HG03342 (cell line): ENCODE data around the gene SEC61A1.

ENCODE experiments used
- ATAC-seq: cut with Tn5 transposase; IDR thresholded peaks from one replicate; pipeline ENCODE4 v1.9.1; 2021; ENCODE audit warnings: mild to moderate bottlenecking, moderate library complexity; ENCODE audit not compliant: unreplicated experiment

Gene SEC61A1

DNA sequence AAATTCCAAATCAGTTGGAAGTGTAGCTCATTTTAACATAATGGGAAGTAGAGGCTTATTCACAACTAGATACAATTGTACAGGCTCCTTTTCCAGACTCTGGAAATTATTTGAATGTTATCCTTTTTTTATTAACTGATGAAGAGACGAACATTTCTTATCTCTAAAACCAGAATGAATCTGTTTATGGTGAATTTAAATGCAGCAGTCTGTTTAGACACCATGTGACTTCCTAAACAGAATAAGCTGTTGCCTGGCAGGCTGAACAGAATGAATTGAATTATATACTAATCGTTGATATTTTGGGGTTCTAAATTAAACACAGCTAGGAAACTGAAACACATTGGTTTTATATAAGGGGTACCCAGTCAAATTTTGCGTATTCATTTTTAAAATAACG lies 4.0 kb downstream of the SEC61A1 start:
- no peak for ATAC-seq

DNA sequence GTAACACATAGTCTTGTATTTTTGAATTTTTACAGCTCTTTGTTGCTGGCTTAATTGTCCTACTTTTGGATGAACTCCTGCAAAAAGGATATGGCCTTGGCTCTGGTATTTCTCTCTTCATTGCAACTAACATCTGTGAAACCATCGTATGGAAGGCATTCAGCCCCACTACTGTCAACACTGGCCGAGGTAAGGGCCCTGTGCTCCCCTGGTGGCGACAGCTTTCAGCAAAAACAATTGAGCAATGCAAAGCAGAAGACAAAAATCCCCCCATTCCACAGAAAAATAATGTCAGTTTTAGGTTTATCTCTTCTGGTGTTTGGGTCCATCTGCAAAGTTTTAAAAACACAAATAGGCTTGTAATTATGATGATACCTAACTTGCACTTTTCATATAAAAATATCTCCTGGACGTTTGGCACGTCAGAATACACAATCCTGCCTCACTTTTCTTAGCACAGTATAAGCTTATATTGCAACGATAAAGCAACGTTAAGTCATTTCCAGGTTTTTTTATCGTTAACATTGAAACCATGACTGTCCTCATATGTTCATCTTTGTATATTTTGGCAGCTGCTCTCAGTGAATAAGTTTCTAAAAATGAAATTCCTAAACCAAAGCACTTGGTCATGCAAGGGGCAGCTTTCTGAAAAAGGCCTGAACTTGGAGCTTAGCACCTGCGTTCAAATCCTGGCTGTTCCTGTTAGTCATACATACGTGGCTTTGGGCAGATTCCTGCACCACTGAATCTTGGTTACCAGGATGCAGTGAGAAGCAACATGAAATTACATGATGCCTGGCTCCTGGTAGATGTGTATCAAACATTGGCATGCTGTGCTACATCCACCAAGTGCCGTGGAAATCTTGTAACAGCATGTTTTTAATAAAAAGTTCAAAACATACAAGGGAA lies 8.5 kb downstream of the SEC61A1 start:
- no peak for ATAC-seq

DNA sequence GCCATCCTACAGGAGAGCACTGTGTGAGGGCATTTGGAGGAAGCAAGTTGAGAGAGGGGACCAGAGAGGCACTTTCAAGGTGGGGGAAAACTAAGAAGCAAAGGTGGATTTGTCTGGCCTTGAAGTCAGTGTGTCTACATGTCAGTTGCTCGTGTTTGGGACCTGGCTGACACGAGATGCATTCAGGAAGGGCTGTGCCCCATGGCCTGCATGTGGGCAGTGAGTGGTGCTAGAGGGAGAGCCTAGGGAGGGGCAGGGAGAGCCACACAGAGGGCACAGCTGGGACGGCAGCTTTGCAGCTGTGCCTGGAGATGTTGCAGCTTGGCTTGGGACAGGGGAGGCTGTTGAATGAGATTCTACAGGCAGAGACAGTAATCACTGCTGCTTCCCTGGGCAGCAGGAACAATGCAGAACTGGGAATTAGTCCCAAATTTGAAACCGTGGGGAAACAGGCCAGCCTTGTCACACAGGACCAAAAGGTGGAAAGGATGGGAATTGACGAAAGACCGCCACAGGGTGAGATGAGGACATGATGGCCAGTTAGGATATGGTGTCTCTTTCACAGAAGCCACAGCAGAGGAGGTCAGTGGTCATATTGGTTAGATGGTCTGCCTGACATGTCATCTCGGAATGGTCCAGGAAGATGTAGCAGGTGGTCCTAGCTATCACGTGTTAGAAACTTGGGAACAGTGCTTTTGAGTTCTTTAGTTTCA lies 10.0 kb downstream of the SEC61A1 start:
- ATAC-seq, result no peak

DNA sequence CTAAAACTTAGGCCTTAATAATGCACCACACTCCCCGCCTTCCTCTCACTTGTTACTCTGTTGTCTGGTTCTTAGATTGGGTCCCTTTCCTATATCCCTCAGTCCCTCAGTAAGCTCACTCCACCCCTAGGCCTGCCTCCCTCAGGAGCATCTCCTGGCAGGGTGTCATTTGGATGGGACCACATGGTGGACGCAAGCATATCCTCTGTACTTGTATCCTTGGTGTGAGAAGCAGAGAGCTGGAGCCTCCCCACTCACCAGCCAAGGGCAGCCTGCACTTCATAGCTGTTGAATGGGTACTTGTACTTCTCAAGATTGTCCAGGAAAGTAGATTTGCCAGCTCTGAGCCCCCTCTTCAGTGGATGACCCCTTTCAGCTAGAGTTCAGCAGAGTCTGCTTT lies 11.6 kb downstream of the SEC61A1 start:
- no peak for ATAC-seq

DNA sequence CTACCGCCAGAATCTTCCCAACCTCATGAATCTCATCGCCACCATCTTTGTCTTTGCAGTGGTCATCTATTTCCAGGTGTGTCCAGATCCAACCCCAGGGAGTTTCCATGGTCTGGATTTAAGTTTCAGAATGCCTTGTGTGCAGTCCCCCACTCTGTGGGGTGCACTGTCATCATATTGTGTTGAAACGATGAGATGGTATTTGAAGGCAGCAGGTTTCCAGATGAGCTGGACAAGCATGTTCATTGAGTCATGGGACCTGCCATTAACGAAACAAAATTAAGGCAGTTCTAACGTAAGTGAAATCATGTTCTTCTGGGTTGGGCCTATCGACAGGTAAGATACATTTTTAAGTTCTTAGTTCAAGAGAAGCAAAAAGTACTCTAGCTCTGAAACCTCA lies 12.7 kb downstream of the SEC61A1 start:
- no peak for ATAC-seq

DNA sequence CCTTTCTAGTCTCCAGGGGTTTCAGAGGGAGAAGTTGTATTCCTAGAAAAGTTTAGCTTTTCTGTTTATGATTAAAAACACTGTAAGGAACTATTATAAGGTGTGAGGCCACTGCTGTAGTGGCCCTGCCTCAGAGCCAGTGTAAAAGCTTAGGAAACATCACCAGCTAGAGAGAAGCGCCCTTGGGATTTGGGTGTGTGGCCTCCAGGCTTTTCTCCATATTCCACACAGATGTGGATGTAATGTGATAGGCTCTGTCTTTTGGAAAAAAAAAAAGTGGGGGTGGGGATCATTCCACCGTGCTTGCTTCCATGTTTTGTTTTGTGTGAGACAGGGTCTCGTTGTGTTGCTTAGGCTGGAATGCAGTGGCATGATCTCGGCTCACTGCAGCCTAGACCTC lies 13.9 kb downstream of the SEC61A1 start:
- ATAC-seq, result no peak

DNA sequence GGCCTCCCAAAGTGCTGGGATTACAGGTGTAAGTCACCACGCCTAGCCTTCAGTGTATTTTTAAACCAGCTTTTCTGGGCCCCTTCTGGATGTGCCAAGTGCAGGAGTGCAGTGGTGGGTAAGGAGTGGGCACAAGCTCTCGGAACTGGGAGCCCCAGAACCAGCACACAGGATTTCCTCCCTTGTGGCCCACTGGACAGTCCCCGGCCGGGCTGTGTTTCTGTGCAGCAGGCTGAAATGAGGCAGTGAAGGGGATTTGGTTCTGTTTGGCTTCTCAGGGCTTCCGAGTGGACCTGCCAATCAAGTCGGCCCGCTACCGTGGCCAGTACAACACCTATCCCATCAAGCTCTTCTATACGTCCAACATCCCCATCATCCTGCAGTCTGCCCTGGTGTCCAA lies 14.4 kb downstream of the SEC61A1 start:
- no peak for ATAC-seq

DNA sequence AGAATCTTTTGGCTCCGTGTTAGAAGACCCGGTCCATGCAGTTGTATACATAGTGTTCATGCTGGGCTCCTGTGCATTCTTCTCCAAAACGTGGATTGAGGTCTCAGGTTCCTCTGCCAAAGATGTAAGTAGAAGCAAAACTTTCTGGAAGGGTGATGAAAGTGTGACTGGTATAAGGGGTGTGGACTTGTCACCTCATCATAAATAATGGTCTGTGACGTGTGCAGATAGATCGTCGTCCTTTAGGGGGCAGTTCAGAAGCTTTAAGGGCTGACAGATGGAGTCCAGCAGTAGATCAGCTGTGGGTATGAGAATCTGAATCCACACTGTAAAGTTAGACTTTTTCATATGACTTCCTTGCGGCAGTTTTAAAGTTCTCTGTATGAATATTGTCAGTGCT lies 15.3 kb downstream of the SEC61A1 start:
- ATAC-seq, result no peak

DNA sequence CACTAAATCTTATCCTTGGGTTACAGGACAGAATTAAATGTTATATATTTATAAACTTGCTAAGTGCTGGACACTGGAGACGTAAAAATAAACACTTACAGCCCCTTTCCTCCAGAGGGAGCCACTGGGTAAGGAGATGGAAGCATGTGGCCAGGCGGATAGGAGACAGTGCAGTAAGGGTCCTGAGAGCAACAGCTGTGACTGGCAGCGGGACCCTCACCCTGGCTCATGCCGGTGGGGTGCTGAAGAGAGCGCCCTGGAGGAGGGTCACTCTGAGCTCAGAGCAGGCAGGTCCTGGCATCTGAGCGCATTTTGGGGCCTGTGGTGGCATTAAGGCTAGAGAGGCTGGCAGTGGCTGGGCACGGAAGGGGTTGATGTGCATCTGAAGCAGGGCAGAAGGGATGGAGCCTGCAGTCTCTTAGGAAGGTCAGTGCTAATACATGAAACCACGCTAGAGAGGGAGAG lies 16.0 kb downstream of the SEC61A1 start:
- ATAC-seq, result no peak

DNA sequence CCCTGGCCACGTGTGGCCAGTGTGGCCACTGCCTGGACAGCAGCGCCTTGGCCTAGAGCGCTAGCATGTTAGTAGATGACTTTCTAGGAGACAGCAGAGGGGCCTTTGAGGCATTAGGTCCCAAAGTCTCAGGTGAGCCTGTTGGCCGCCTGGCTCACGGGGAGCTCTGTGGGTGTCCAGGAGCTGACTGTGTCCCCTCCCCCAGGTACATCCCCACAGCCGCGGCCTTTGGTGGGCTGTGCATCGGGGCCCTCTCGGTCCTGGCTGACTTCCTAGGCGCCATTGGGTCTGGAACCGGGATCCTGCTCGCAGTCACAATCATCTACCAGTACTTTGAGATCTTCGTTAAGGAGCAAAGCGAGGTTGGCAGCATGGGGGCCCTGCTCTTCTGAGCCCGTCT lies 17.0 kb downstream of the SEC61A1 start:
- no peak for ATAC-seq

DNA sequence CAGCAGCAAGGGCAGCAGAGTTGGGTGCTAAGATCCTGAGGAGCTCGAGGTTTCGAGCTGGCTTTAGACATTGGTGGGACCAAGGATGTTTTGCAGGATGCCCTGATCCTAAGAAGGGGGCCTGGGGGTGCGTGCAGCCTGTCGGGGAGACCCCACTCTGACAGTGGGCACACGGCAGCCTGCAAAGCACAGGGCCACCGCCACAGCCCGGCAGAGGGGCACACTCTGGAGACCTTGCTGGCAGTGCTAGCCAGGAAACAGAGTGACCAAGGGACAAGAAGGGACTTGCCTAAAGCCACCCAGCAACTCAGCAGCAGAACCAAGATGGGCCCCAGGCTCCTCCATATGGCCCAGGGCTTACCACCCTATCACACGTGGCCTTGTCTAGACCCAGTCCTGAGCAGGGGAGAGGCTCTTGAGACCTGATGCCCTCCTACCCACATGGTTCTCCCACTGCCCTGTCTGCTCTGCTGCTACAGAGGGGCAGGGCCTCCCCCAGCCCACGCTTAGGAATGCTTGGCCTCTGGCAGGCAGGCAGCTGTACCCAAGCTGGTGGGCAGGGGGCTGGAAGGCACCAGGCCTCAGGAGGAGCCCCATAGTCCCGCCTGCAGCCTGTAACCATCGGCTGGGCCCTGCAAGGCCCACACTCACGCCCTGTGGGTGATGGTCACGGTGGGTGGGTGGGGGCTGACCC lies 18.8 kb downstream of the SEC61A1 start:
- ATAC-seq, result no peak

DNA sequence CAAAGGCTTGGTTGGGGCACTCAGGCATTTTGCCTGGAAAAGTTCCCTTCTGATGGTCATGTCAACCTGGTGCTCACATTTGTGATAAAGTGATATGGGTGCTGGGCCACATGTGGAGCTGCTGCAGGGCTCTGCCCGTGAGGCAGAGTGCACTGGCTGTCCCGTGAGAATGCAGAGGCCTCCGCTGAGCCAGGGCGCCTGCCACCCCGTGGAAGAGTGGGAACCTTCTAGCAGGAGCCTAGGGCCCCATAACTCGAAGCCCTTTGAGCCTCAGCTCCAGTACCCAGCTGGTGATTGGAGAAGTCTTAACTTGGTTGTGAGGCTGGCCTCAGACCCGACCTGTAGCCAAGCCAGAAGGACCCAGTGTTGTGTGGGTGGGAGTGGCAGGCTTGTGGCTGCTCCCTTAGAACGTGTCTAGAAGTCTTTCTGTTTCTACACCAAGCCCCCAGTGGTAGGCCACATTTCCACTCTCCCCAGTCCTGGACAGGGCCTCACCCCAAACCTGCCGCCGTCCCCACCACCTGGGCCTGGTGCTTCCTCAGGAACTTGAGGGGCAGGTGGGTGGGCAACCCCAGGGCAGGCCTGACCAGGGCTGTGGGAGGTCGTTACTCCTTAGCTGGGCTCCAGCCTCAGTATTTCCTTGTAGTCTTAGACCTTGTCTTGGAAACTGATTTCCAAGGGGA lies 19.7 kb downstream of the SEC61A1 start:
- no peak for ATAC-seq

DNA sequence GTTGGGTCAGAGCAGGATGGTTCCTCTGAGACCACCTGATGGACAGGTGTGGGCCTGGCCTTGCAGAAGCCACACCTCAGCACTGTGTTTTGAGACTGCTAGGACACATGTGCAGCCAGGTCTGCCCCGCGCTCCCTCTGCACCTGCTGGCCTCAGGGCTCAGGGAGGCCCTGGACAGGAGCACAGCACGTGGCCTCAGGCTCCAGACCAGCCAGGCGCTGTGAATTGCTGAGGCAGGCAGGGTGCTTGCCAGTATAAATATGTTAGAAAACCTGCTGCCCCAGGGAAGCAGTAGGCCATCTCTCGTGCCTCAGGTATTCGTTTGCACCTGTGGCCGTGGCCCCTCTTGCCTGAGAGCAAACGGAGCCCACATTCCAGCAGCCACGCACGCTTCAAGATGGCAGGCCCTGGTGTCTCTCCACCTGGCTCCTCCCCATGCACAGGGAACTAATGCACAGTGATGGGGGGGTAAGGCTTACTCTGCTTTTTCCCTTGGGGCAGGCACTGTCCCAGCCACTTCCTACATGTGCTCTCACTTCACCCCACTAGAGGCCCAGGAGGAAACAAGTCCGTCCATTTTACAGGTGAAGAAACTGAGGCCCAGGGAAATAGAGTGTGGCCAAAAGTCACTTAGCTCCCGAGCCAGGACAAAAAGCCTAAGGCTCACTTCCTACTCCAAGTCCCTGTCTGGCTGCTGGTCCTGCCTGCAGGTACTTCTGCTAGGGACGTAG lies 20.4 kb downstream of the SEC61A1 start:
- no peak for ATAC-seq

DNA sequence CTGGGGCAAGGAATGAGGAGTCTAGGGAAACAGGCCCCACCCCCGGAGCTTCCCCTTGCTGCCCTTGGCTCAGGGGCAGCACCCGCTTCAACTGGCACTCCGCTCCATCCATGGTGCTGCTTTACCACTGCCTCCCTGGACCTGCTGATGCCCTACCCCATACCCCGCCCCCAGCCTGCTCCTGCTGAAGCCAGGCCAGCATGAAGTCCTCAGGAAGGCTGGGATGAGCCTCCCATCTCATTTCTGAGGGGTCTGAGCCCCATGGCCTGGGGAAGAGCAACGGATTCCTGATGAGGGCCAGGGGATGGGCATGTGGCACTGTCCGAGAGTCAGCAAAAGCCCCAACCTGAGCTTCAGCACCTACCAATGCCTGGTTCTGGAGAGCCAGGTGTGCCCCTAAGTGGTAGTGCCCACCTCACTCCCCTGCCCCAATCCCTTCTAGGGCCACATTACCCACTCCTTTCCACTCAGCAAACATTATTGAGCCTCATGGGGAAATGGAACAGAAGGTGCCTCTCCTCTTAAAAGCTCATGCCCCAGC lies 21.0 kb downstream of the SEC61A1 start:
- no peak for ATAC-seq

DNA sequence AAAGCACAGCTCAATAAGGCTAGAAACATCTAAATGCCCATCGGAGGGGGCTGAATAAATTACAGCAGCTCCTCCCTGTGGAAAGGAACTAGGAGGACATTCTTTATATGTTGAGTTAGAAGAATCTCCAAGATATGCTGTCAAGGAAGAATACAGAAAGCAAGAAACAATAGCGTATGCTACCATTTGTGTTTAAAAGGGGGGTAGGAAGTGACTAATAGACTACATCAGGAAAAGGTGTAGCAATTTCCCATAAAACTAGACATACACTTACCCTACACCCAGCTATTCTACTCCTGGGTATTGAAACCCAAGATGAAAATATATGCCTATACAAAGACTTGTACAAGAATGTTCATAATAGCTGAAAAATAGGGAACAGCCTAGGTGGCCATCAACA lies 21.6 kb downstream of the SEC61A1 start:
- ATAC-seq, result no peak

DNA sequence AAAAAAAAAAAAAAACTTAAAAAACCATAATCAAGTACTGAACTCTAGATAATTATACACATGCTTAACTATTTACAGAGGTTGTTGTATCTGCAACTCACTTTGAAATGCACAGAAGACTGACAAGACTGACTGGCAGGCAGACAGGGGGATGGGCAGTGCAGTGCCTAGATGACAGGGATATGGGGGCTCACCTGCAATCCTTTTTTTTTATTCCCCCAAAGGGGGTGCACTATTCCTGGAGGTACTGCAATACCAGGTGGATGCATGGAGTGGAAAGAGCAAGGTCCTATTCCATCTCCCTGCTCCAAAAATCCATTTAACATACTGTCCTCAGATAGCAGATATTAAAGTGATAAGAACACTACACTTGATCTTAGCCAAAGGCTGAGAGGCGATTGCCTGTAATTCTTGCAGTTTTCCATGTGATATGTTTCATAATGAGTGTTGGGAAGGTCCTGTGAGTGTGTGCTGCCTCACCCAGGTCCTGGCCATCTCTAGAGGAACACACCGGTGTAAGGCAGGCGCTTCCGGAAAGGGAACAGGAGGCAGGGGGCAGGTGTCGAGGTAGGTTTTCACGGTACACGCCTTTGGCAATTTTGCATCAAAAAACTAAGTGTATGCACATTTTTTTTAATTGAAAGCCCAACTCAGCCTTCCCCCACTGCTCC lies 22.7 kb downstream of the SEC61A1 start:
- no peak for ATAC-seq

DNA sequence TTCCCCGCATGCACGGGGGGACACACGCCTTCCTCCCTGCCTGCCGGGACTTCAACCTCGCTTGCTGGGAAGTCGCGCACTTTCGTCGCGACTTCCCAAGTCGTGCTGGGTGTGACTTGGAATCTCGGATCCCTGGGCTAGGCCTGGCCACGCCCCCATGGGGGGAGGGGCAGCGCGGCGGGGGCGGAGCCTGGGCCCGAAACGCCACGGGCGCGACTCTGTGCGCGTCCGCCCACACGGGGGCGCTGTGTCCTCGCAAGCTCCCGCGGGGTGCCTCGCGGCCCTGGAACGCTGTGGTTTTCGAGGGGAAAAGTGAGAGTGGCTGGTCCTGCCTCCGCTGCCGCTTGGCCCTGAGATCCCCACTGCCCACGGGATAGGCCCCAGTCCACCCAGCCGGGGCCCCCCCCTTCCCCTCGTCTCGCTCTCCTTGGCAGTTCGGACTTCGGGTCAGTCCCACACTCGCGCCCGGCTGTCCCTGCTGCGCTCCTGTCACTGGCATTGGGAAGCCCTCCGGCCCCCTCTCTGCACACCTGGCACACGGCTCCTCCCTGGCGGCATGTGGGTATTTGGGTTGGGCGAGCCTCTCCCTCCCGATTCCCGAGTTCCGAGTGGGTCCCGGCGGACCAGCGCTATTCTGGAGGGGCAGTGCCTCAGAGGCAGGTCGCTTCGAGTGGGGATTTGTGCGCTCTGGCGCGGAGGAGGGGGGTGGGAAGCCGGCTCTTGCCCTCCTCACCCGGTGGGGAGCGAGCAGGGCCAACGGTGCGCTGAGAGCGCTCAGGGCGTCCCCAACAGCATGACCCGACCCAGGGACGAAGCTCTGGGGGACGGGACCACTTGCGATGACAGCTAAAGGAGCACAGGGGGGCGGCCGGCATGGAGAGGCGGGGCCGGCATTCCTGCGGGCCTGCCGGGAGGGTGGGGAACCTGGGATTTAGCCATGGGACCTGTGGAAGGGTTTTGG lies 23.6 kb downstream of the SEC61A1 start:
- ATAC-seq, result peak; percentile 60

DNA sequence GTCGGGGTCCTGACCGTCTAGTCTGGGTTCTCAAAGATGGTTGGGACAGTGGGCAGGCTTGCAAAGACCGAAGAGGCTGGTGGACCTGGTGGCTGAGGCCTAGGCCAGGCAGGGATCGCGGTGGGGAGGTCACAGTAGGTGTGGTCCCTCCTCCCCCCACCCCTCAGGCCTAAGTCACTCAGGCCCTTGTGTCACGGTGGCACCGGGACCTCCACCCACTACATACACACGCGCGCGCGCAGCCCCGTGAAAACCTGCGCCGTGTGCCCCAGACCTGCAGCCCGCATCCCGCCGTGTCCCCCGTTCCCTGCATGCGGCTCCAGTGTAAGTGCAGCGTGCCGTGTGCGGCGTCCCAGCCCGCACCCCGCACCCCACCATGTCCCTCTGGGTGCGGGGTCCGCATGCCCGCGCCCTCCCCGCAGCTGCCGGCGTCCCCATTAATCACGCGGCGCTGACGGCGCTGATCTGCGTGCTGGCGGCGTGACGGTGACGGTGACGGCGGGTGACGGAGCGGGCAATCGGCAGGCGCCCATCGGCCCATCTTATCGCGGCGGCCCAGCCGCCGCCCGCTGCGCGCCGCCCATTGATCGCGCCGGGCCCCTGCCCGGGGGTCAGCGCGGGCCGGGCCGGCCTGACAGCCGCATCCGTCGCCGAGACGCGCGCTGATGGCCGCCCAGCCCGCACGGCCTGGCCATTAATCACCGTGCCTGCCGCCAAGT lies 24.4 kb downstream of the SEC61A1 start:
- ATAC-seq, result no peak
